WTC11 (cell line): ENCODE results near the gene ZFYVE26.

ENCODE experiments used
- FOXK1 ChIP-seq: sonication (generic); formaldehyde crosslinking; IDR thresholded peaks from 2 replicates; pipeline ENCODE4 v1.8.0; 2022; ENCODE audit warnings: mild to moderate bottlenecking, moderate library complexity, missing genetic modification reagents
- JUN ChIP-seq: sonication (generic); formaldehyde crosslinking; IDR thresholded peaks from 2 replicates; pipeline ENCODE4 v1.8.0; 2023; ENCODE audit warnings: mild to moderate bottlenecking, missing genetic modification reagents
- NFE2L1 ChIP-seq: sonication (generic); formaldehyde crosslinking; IDR thresholded peaks from 2 replicates; pipeline ENCODE4 v1.8.1; 2023; ENCODE audit warnings: missing genetic modification reagents
- SMAD4 ChIP-seq: sonication (generic); formaldehyde crosslinking; IDR thresholded peaks from 2 replicates; pipeline ENCODE4 v1.8.0; 2022; ENCODE audit warnings: mild to moderate bottlenecking, missing genetic modification reagents
- TEAD4 ChIP-seq: sonication (generic); formaldehyde crosslinking; IDR thresholded peaks from 2 replicates; pipeline ENCODE4 v1.8.0; 2022; ENCODE audit warnings: mild to moderate bottlenecking, missing genetic modification reagents
- ZBTB21 ChIP-seq: sonication (generic); formaldehyde crosslinking; IDR thresholded peaks from 2 replicates; pipeline ENCODE4 v1.8.1; 2023; ENCODE audit warnings: mild to moderate bottlenecking, missing genetic modification reagents, borderline replicate concordance
- ZNF416 ChIP-seq: fragments of 250-450 bp; sonication (Bioruptor Pico); IDR thresholded peaks from 2 replicates; pipeline ENCODE4 v1.9.0; 2021; ENCODE audit warnings: mild to moderate bottlenecking, inconsistent platforms
- TF ChIP-seq, protein P1 (sequence below): fragments of 200-600 bp; IDR thresholded peaks from 2 replicates; pipeline ENCODE4 v1.8.0; 2022; ENCODE audit warnings: antibody characterized with exemption
- TF ChIP-seq, protein P2 (sequence below): sonication (generic); formaldehyde crosslinking; IDR thresholded peaks from 2 replicates; pipeline ENCODE4 v1.8.1; 2023; ENCODE audit warnings: mild to moderate bottlenecking, moderate library complexity, missing genetic modification reagents
- TF ChIP-seq, protein P3 (sequence below): sonication (generic); formaldehyde crosslinking; IDR thresholded peaks from 2 replicates; pipeline ENCODE4 v1.8.0; 2022; ENCODE audit warnings: mild to moderate bottlenecking, missing genetic modification reagents
- TF ChIP-seq, protein P4 (sequence below): sonication (generic); formaldehyde crosslinking; IDR thresholded peaks from 2 replicates; pipeline ENCODE4 v1.8.1; 2022; ENCODE audit warnings: low read depth, mild to moderate bottlenecking, moderate library complexity, missing genetic modification reagents, borderline replicate concordance
- TF ChIP-seq, protein P5 (sequence below): sonication (generic); formaldehyde crosslinking; IDR thresholded peaks from 2 replicates; pipeline ENCODE4 v1.8.0; 2022; ENCODE audit warnings: mild to moderate bottlenecking, missing genetic modification reagents
- TF ChIP-seq, protein P6 (sequence below): sonication (generic); formaldehyde crosslinking; conservative IDR thresholded peaks from 2 replicates; pipeline ENCODE4 v1.8.1; 2023; ENCODE audit warnings: mild to moderate bottlenecking, low read depth, missing genetic modification reagents, moderate library complexity
- TF ChIP-seq, protein P7 (sequence below): sonication (generic); formaldehyde crosslinking; IDR thresholded peaks from 2 replicates; pipeline ENCODE4 v1.8.1; 2023; ENCODE audit warnings: mild to moderate bottlenecking, missing genetic modification reagents, moderate library complexity

DNA sequence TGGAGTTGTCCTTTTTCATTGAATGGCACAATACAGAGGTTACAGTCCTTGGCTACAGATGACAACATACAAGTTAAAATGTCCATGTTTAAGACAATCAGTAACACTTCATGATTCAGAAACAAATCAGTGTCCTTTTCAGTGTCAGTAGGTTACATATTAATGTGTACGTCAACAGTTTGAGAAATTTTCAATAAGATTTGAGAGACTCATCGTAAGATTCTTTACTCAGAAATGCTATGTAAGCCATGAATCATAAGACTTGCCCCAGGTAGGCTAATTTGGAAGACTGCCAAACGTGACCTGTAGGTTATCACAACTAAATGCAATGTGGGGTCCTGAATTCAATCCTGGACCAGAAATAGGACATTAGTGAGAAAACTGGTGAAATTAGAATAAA, 111.2 kb downstream of the ZFYVE26 start:
- TF ChIP-seq, protein P1, sequence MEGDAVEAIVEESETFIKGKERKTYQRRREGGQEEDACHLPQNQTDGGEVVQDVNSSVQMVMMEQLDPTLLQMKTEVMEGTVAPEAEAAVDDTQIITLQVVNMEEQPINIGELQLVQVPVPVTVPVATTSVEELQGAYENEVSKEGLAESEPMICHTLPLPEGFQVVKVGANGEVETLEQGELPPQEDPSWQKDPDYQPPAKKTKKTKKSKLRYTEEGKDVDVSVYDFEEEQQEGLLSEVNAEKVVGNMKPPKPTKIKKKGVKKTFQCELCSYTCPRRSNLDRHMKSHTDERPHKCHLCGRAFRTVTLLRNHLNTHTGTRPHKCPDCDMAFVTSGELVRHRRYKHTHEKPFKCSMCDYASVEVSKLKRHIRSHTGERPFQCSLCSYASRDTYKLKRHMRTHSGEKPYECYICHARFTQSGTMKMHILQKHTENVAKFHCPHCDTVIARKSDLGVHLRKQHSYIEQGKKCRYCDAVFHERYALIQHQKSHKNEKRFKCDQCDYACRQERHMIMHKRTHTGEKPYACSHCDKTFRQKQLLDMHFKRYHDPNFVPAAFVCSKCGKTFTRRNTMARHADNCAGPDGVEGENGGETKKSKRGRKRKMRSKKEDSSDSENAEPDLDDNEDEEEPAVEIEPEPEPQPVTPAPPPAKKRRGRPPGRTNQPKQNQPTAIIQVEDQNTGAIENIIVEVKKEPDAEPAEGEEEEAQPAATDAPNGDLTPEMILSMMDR: no peak
- TF ChIP-seq NFE2L1 (CRISPR knock-in tag) (no peak), JUN (CRISPR knock-in tag) (no peak), SMAD4 (CRISPR knock-in tag) (no peak), ZNF416 (CRISPR knock-in tag) (no peak), ZBTB21 (CRISPR knock-in tag) (no peak), TEAD4 (CRISPR knock-in tag) (no peak), FOXK1 (CRISPR knock-in tag) (no peak)
- TF ChIP-seq, protein P2, sequence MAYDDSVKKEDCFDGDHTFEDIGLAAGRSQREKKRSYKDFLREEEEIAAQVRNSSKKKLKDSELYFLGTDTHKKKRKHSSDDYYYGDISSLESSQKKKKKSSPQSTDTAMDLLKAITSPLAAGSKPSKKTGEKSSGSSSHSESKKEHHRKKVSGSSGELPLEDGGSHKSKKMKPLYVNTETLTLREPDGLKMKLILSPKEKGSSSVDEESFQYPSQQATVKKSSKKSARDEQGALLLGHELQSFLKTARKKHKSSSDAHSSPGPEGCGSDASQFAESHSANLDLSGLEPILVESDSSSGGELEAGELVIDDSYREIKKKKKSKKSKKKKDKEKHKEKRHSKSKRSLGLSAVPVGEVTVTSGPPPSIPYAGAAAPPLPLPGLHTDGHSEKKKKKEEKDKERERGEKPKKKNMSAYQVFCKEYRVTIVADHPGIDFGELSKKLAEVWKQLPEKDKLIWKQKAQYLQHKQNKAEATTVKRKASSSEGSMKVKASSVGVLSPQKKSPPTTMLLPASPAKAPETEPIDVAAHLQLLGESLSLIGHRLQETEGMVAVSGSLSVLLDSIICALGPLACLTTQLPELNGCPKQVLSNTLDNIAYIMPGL (CRISPR knock-in tag): no peak
- TF ChIP-seq, protein P3, sequence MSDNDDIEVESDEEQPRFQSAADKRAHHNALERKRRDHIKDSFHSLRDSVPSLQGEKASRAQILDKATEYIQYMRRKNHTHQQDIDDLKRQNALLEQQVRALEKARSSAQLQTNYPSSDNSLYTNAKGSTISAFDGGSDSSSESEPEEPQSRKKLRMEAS (CRISPR knock-in tag): no peak
- TF ChIP-seq, protein P4, sequence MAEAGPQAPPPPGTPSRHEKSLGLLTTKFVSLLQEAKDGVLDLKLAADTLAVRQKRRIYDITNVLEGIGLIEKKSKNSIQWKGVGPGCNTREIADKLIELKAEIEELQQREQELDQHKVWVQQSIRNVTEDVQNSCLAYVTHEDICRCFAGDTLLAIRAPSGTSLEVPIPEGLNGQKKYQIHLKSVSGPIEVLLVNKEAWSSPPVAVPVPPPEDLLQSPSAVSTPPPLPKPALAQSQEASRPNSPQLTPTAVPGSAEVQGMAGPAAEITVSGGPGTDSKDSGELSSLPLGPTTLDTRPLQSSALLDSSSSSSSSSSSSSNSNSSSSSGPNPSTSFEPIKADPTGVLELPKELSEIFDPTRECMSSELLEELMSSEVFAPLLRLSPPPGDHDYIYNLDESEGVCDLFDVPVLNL (CRISPR knock-in tag): no peak
- TF ChIP-seq, protein P5, sequence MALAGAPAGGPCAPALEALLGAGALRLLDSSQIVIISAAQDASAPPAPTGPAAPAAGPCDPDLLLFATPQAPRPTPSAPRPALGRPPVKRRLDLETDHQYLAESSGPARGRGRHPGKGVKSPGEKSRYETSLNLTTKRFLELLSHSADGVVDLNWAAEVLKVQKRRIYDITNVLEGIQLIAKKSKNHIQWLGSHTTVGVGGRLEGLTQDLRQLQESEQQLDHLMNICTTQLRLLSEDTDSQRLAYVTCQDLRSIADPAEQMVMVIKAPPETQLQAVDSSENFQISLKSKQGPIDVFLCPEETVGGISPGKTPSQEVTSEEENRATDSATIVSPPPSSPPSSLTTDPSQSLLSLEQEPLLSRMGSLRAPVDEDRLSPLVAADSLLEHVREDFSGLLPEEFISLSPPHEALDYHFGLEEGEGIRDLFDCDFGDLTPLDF (CRISPR knock-in tag): no peak
- TF ChIP-seq, protein P6, sequence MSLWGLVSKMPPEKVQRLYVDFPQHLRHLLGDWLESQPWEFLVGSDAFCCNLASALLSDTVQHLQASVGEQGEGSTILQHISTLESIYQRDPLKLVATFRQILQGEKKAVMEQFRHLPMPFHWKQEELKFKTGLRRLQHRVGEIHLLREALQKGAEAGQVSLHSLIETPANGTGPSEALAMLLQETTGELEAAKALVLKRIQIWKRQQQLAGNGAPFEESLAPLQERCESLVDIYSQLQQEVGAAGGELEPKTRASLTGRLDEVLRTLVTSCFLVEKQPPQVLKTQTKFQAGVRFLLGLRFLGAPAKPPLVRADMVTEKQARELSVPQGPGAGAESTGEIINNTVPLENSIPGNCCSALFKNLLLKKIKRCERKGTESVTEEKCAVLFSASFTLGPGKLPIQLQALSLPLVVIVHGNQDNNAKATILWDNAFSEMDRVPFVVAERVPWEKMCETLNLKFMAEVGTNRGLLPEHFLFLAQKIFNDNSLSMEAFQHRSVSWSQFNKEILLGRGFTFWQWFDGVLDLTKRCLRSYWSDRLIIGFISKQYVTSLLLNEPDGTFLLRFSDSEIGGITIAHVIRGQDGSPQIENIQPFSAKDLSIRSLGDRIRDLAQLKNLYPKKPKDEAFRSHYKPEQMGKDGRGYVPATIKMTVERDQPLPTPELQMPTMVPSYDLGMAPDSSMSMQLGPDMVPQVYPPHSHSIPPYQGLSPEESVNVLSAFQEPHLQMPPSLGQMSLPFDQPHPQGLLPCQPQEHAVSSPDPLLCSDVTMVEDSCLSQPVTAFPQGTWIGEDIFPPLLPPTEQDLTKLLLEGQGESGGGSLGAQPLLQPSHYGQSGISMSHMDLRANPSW (CRISPR knock-in tag): no peak
- TF ChIP-seq, protein P7, sequence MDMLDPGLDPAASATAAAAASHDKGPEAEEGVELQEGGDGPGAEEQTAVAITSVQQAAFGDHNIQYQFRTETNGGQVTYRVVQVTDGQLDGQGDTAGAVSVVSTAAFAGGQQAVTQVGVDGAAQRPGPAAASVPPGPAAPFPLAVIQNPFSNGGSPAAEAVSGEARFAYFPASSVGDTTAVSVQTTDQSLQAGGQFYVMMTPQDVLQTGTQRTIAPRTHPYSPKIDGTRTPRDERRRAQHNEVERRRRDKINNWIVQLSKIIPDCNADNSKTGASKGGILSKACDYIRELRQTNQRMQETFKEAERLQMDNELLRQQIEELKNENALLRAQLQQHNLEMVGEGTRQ (CRISPR knock-in tag): no peak
